Left lung (tissue), 10 donors: ENCODE data around the gene TOX2. TPM values are rescaled to one million over a fixed set of nuclear protein-coding genes. Genes with fewer than 3 reads are reported as not detected.

Experiments used
- ATAC-seq: fragments of 200-7000 bp; cut with Tn5 transposase; one replicate; pipeline ENCODE4 v1.9.1; 2020; ENCODE audit warnings: moderate library complexity
- DNase-seq, 4 donors: peaks; one replicate each; pipeline ENCODE4 v3.0.0-alpha.2; 2013 to 2020
- H3K27ac ChIP-seq, 2 donors: fragments of 200-600 bp; sonication (generic) in 1 of 2; one replicate each; pipeline versions ENCODE4 v1.5.0 to v1.8.0; 2020 to 2021
- H3K27me3 ChIP-seq, 2 donors: fragments of 200-600 bp; sonication (generic) in 1 of 2; one replicate each; pipeline versions ENCODE4 v1.5.0 to v1.8.0; 2020 to 2021
- H3K36me3 ChIP-seq, 2 donors: fragments of 200-600 bp; sonication (generic) in 1 of 2; one replicate each; pipeline versions ENCODE4 v1.5.0 to v1.8.0; 2020 to 2021
- H3K4me1 ChIP-seq, 2 donors: fragments of 200-600 bp; one replicate each; pipeline ENCODE4 v1.8.0; 2021
- H3K4me3 ChIP-seq, 2 donors: fragments of 200-600 bp; sonication (generic) in 1 of 2; one replicate each; pipeline versions ENCODE4 v1.5.0 to v1.8.0; 2020 to 2021; ENCODE audit warnings: mild to moderate bottlenecking in 1 of 2
- H3K9me3 ChIP-seq, 2 donors: fragments of 200-600 bp; sonication (generic) in 1 of 2; one replicate each; pipeline versions ENCODE4 v1.5.0 to v1.8.0; 2020 to 2021
- intact Hi-C, 2 donors: fragments of 100-400 bp; cut with DNase I; formaldehyde crosslinking; loops; one replicate each; pipeline versions ENCODE4 v1.11.2 to v1.14.2; 2022
- polyA plus RNA-seq, 6 donors: library from polyadenylated mRNA; unstranded; fragments of 120-200 nt; gene quantifications; one replicate each; pipeline ENCODE4 v1.2.1, GENCODE V29; 2013; ENCODE audit not compliant: insufficient read length in 6 of 6
- total RNA-seq, 2 donors: library from RNA; stranded (reverse); fragmentation: NEBNext Ultra II Directional; extraction: Animal tissue kit (Norgen Biotek cat#: 25700); gene quantifications; one replicate each; pipeline ENCODE4 v1.2.1, GENCODE V29; 2021
- TF ChIP-seq, protein P1 (sequence below), 2 donors: fragments of 200-600 bp; sonication (generic) in 1 of 2; IDR thresholded peaks; one replicate each; pipeline versions ENCODE4 v1.5.0 to v1.8.0; 2021; ENCODE audit warnings: antibody characterized with exemption in 2 of 2
- donor health status: DM: no; HTN: yes; CAD: no.
- donor health status: DM: no; HTN: no; CAD: no.

The TOX2 gene
- total and polyA plus RNA-seq, 8 donors = 14.5 to 61.1 (median 41.3) TPM

DNA sequence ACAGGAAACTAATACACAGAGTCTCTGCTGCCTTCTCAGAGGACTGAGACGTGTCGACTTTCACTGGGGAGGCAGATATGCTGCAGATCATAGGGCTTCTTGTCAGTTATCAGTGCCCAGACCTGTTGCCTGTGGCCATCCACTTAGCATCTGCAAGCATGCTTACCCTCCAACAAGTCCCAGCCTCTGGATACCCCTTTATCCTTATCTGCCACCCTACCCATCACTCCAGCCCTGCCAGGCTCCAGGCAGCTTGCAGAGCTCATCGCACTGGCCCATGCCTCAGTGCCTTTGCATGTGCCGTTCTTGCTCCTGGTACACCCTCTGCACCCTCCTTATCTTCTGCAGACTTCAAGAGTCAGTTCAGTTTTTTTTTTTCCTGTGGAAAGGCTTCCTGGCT is 119.2 kb downstream of the TOX2 start:
- no peaks in the 10 kb centered on the region for H3K36me3 ChIP-seq
- ATAC-seq = no peak
- H3K9me3 ChIP-seq = no peaks in the 10 kb centered on the region
- H3K27me3 ChIP-seq = peaks cover 0 to 11% of the 10 kb centered on the region in 2 donors
- TF ChIP-seq, protein P1, sequence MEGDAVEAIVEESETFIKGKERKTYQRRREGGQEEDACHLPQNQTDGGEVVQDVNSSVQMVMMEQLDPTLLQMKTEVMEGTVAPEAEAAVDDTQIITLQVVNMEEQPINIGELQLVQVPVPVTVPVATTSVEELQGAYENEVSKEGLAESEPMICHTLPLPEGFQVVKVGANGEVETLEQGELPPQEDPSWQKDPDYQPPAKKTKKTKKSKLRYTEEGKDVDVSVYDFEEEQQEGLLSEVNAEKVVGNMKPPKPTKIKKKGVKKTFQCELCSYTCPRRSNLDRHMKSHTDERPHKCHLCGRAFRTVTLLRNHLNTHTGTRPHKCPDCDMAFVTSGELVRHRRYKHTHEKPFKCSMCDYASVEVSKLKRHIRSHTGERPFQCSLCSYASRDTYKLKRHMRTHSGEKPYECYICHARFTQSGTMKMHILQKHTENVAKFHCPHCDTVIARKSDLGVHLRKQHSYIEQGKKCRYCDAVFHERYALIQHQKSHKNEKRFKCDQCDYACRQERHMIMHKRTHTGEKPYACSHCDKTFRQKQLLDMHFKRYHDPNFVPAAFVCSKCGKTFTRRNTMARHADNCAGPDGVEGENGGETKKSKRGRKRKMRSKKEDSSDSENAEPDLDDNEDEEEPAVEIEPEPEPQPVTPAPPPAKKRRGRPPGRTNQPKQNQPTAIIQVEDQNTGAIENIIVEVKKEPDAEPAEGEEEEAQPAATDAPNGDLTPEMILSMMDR (IDR thresholded peaks at IDR 0.05) = no peak
- no peaks in the 10 kb centered on the region for H3K4me1 ChIP-seq
- no peak overlapping the region for H3K4me3 ChIP-seq
- no peak for DNase-seq
- H3K27ac ChIP-seq = no peak overlapping the region
- intact Hi-C loops = no loop called here

GRCh38 chr20:44034451-44034850 is 119.8 kb downstream of the TOX2 start:
- Histone ChIP-seq H3K27ac (no peak overlapping the region), H3K36me3 (no peaks in the 10 kb centered on the region), H3K9me3 (no peaks in the 10 kb centered on the region), H3K4me1 (no peaks in the 10 kb centered on the region), H3K27me3 (peaks cover 0 to 16% of the 10 kb centered on the region in 2 donors), H3K4me3 (no peak overlapping the region)
- TF ChIP-seq, protein P1 (IDR thresholded peaks at IDR 0.05) = no peak
- intact Hi-C loops = no loop called here
- DNase-seq (no peak), ATAC-seq (no peak)

GRCh38 chr20:44034965-44035635 is 120.4 kb downstream of the TOX2 start:
- no peaks in the 10 kb centered on the region for H3K36me3 ChIP-seq
- H3K9me3 ChIP-seq = no peaks in the 10 kb centered on the region
- H3K4me3 ChIP-seq = no peak overlapping the region
- peaks cover 0 to 16% of the 10 kb centered on the region in 2 donors for H3K27me3 ChIP-seq
- intact Hi-C loops = no loop called here
- H3K27ac ChIP-seq = no peak overlapping the region
- ATAC-seq (no peak), DNase-seq (no peak)
- TF ChIP-seq, protein P1 (IDR thresholded peaks at IDR 0.05) = no peak
- no peaks in the 10 kb centered on the region for H3K4me1 ChIP-seq

GRCh38 chr20:44035924-44036323 is 121.3 kb downstream of the TOX2 start:
- ATAC-seq (no peak), DNase-seq (no peak)
- Histone ChIP-seq H3K36me3 (no peaks in the 10 kb centered on the region), H3K27ac (no peak overlapping the region), H3K4me3 (no peak overlapping the region), H3K9me3 (no peaks in the 10 kb centered on the region), H3K4me1 (no peaks in the 10 kb centered on the region), H3K27me3 (peaks cover 0 to 16% of the 10 kb centered on the region in 2 donors)
- intact Hi-C loops = no loop called here
- TF ChIP-seq, protein P1 (IDR thresholded peaks at IDR 0.05) = no peak

DNA sequence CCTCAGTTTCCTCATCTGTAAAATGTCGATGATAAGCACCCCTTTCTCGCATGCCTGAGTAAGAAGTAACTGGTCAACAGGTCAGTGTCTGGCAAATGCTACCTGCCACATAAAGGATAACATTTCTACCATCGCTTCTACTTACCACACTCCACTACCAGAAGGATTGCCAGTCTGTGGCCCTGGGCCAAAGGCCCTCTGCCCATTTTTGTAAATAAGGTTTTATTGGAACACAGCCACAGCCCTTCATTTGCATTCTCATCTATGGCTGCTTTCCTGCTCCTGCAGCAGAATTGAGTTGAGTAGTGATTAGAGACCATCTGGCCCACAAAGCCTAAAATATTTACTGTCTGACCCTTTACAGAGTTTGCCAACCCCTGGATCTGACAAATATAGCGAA is 121.8 kb downstream of the TOX2 start:
- no peaks in the 10 kb centered on the region for H3K36me3 ChIP-seq
- peaks cover 0 to 16% of the 10 kb centered on the region in 2 donors for H3K27me3 ChIP-seq
- intact Hi-C loops = no loop called here
- H3K4me1 ChIP-seq = no peaks in the 10 kb centered on the region
- H3K9me3 ChIP-seq = no peaks in the 10 kb centered on the region
- no peak for DNase-seq
- H3K27ac ChIP-seq = no peak overlapping the region
- TF ChIP-seq, protein P1 (IDR thresholded peaks at IDR 0.05) = no peak
- H3K4me3 ChIP-seq = no peak overlapping the region
- ATAC-seq = no peak
